NCI-H1417 (cell line): ENCODE measurements around the gene LBHD1.
"Not testable (repeated sequence)": the region's sequence is repeated elsewhere in the genome, so short reads cannot be mapped to it uniquely, and the experiment has no call there.

Experiments used
- DNase-seq, 3 experiments: peaks; one replicate each; lab custom pipeline; 2025; lab: John Stamatoyannopoulos, UW

Gene LBHD1

GRCh38 chr11:62664405-62665074 is 7.5 kb downstream of the LBHD1 start:
- peak; percentile 61 to 94 (median 93) for DNase-seq

GRCh38 chr11:62656796-62657429 is 15.2 kb downstream of the LBHD1 start:
- no peak for DNase-seq

DNA sequence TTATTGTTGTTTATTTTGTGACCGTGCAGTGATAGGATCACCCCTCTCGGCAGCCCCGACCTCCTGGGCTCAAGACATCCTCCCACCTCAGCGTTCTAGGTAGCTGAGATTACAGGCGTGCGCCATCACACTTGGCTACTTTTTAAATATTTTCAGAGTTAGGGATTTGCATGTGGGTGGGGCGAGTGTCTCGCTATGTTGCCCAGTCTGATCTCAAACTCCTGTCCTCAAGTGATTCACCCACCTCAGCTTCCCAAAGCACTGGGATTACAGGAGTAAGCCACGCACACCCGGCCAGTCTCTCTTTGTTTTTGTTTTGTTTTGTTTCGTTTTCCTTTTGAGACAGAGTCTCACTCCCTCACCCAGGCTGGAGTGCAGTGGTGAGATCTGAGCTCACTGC is 17.8 kb downstream of the LBHD1 start:
- no peak for DNase-seq

DNA sequence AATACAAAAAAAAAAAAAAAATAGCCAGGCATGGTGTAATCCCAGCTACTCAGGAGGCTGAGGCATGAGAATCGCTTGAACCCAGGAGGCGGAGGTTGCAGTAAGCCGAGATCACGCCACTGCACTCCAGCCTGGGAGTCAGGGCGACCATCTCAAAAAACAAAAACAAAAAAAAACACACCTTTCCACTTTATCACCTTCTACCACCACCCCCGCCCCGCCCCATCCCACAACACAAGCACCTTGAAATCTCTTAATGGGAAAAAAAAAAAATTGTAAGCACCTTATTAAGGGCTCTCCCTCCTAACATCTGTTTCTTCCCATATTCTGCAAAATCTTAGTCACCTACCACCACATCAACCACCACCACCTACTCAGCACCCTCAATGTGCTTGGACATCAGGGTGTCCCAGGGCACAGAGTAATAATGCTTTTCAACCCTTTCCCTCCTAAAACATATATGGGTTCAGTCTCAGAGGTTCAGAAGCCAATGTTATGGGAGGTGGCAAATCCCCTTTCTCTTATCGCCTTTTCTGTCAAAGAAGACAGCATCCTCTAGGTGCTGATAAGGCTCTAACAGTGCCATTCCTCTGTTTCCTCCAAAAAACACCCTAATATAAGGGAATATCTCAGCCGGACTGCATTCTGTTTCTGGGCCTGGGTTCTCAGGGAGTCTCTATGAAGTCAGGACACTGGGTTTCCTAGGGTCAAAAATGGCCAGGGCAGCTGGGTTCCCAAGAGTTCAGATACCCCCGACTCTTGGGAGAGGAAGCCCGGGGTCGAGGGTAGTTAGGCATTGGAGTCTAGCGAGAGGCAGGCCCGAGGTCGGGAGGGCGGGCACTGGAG is 19.7 kb downstream of the LBHD1 start:
- DNase-seq = no peak

DNA sequence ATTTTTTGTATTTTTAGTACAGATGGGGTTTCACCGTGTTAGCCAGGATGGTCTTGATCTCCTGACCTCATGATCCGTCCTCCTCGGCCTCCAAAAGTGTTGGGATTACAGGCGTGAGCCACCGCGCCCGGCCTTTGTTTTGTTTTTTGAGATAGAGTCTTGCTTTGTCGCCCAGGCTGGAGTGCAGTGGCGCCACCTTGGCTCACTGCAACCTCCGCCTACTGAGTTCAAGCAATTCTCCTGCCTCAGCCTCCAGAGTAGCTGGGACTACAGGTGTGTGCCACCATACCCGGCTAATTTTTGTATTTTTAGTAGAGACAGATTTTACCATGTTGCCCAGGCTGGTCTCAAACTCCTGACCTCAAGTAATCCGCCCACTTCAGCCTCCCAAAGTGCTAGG is 21.8 kb downstream of the LBHD1 start:
- not testable (repeated sequence) for DNase-seq

DNA sequence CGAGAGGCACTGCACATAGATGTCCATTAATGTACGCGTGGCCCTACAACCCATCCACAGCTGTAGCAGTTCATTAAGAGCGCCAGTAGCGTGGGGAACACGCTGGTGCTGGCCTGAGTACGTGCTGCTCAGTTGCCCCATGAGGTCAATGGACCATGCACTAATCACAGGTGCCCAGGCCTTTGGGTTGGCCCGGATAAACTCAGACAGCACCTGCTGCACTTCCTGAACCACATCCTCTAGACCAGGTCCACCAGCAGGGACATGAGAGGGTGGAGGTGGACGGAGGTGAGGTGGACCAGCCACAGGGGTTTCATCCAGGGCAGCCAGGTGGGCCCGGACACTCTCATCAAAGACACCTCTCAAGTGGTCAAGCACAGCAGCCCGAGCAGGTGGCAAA is 22.6 kb downstream of the LBHD1 start:
- DNase-seq = no peak

DNA sequence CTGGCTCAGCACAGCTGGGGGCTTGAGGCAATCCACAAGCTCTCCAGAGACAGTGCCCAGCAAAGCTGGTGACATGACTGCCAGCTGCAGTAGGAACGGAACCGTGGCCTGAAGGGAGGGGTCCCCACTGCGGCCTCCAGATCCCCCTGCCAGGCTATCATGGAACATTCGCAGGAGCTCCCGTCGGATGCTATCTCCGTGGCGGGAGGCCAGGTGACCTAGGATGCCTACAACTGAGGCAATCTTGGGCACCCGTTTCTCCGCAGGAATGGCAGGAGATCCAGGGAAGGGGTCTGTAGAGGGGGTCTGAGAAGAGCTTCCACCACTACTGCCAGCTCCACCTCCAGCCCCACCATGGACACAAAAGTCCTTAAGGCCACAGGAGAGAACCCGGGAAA is 23.1 kb downstream of the LBHD1 start:
- DNase-seq = no peak

DNA sequence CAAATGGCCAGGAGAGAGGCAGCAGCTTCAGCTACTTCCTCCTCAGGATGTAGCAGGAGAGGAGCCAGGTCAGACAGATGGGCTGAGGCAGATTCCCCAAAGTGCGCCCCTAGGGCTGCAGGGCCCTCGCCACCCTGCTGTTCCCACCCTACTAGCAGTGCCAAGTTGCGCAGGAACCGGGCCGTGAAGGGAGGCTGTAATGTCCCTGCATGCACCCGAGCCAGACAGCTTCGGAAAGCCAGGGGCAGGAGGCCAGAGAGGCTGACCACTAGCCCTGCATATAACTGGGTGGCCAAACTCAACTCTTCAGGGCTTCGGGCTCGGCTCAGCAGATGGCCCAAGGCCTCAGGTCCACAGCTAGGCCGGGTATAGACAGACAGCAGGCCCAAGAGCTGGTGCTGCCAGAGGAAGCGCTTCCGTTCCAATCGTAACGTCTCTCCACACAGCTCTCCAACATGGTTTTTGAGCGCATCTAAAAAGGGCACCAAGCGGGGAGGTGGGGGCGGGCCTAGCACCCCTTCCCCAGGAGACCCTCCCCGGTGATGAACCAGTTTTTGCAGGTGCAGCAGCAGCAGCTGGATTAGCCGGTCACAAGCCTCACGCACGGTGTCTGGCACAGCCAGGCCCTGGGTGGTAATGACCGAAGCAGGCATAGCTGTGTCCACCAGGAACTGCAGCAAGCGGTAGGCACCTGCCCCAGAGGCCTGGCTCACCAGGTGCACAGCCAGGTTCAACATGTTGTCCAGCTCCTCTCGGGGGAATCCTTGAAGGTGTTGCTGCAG is 23.7 kb downstream of the LBHD1 start:
- no peak for DNase-seq

DNA sequence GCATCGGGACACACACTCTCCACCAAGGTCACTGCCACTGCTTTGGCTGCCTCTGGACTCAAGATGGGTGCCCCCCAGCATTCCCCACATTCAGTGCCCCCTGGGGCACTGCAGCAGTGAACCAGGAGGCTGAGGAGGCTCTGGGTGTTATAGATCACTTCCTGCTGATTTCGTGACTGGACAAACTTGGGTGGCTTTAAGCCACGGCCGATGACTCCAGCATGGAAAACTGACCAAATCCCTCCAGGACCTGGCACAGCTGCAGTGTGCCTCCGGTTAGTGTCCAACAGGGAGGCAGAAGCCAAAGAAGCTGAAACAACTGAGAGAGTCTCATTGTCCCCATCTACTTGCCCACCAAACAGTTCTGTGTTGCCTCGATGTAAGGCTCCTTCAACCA is 24.5 kb downstream of the LBHD1 start:
- no peak for DNase-seq

GRCh38 chr11:62646825-62647608 is 25.1 kb downstream of the LBHD1 start:
- no peak for DNase-seq

DNA sequence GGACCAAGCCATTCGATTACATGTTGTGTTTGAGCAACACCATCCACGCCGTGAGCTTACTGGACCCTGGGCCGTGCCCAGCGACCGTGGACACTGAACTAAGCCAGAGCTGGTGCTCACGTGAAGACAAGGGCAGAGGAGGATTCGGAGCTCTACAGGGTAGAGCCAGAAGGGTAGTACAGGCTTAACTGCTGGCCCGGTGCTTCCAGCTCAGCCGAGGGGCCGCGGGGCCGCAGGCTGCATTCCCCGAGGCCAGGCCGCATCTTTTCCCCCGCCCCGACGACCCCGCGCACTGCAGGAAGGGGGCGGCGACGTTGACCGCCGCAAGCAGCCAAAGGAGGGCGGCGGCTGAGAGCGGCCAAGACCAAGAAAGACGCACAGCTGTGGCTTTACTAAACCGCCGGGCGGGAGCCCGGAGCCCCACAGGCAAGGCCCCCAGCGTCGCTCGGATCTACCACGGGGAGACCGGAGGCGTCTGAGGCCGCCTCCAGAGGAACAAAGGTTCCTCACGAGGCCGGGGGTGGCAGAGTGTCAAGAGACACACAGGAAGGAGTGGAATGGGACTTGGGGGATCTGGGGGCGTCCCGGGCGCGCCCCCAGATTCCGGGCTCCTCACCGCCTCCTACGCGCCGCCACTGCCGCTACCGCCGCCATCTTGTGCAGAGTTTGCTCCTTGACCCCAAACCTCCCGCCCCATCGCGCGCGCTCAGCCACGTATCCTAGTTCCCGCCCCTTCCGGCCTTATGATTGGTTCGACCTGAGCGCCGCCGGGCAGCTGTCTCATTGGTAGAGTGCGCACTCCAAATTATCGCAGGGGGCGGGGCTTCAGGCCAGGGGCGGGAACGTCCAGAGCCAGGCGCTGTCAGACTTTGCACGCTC is 25.9 kb downstream of the LBHD1 start, which contains the start of gene GANAB:
TSS of gene GANAB (minus strand) at position 668 of the 879 bp plus-strand sequence. CDS start at position 654, 14 bp downstream.
- DNase-seq = peak; percentile 98 to 99 (median 98)

DNA sequence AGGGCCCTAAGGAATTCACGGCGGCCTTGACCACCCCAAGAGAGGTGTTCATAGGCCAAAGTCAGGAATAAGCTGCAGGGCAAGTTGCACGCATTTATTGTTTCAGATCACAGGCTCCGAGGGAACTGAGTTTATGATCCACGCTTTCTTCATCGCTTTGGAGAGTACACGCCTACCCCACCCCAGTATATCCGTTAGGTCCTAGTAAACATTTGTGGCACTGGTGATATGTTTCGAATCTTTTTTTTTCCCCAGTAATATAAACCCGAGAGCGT is 26.5 kb downstream of the LBHD1 start:
- DNase-seq = no peak

GRCh38 chr11:62644220-62644619 is 27.8 kb downstream of the LBHD1 start:
- DNase-seq = no peak

DNA sequence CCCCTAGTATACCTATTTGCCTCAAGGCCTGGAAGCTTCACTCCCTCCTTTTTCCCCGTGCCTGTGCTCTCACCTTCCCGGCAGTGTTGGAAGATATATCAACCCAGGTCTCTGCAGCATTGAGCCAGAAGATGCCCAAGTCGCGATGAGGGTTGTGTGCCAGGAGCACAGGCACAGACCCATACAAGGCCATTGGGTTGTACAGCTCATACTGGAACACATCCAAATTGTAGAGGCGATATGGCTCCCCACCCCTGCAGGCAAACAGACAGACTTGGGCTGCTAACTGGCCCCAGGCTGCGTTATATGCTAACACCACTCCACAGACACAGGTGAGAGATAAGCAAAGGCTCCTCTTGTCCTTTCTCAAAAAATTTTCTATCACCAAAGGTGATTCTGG is 39.6 kb downstream of the LBHD1 start:
- no peak for DNase-seq

DNA sequence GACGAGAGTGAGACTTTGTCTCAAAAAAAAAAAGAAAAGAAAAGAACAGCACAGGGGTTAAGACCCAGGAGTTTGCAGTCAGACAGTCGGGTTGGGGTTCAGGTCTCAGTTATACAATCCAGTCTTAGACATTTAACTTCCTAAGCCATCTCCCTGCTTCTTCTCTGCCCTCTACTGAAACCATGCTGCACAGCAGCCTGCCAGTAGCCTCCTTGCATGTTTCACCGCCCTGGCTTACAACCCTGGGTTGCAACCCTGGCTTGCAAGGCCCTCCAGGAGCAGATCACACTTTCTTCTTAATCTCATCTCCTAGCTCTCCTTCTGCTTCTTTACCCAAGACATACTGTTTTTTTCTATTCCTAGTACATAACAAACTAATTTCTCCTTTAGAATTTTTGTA is 44.4 kb downstream of the LBHD1 start:
- DNase-seq = no peak

DNA sequence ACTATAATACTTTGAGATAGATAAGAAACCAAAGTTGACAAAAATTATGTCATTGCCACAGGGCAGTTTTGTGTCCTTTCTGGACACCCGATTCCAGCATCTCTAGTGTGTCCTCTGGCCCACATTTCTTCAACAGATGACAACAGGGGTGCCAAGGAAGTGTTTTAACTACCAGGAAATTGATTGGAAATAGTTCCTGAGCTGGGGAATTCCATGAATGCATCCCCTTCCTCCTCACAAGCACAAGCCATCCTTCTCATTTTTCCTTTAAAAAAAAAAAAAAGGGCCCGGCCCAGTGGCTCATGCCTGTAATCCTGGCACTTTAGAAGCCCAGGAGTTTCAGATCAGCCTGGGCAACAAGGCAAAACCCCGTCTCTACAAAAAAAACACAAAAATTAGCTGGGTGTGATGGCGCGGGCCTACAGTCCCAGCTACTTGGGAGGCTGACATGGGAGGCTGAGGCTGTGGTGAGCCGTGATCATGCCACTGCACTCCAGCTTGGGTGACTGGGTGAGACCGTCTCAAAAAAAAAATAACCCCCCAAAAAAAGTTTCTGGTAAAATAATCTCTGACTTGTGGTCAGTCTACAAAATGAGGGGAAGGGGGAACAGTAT is 49.5 kb downstream of the LBHD1 start:
- DNase-seq = no peak

DNA sequence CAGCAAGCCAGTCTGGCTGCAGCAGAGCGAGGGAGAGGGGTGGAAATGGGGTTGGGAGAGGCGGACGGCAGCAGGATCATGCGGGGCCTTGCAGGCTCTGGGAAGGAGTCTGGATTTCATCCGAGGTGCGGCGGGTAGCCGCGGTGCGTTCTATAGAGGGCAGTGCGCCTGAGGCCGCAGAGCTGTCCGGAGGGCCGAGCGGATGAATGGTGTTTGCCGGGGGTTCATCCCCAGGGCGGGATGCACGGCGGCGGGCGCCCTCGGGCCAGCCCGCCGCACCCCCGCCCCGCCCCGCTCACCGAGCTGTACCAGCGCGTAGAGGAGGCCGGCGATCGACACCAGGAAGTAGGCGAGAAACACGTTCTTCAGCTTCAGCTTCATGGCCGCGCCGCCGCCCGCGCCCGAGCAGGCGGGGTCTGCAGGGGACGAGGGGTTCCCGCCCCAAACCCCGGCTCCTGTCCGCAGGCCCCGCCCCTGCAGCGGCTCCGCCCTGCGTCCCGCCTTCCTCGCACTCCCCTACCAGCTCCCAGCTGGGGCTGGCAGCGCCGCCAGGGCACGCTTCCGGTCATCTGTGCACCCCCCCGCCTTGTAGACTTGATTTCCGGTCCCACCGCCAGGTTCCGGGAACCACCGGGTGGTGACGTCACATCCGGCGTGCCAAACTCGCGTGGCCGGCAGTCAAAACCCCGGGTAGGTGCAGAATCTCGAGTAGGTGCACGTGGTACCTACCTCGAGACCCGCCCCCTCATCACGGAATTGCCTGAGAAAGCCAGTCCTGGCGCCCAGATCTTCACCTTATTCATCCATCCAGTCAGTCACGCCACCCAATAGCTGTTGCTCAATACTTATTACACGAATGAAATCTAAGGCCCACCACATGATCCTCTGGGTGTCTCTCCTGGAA is 50.2 kb downstream of the LBHD1 start, which contains the start of gene B3GAT3:
TSS of gene B3GAT3 (minus strand) at position 420 of the 904 bp plus-strand sequence. CDS start at position 381, 39 bp downstream.
- peak; percentile 98 to 100 (median 99) for DNase-seq

GRCh38 chr11:62621027-62621566 is 51.0 kb downstream of the LBHD1 start:
- no peak for DNase-seq

DNA sequence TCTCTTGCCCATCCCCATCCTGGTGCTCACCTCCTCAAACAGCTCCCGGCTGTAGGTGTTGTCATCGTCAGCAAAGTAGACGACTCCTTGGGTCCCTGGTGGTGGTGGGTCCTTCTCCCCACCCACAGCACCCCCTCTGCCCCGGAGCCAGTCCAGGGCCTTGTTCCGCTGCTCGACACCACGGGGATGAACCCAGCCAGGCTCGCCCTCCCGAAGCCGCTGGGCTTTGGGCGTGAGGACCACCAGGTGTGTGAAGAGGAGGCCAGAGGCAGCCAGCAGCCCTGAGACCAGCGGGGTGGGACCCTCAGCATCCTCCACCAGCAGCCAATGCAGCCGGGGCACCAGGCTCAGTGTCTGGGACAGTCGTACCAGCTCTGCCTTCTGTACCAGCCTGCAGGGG is 55.1 kb downstream of the LBHD1 start:
- not testable (repeated sequence) for DNase-seq
